HG02678 (cell line): ENCODE measurements around the gene SUN1.

ENCODE experiments used
- ATAC-seq: cut with Tn5 transposase; IDR thresholded peaks from one replicate; pipeline ENCODE4 v1.9.1; 2021; ENCODE audit warnings: mild to moderate bottlenecking, moderate library complexity; ENCODE audit not compliant: unreplicated experiment

SUN1 gene

GRCh38 chr7:901041-901387, 68.7 kb downstream of the SUN1 start:
- ATAC-seq, result no peak

GRCh38 chr7:901388-902154, 69.3 kb downstream of the SUN1 start:
- ATAC-seq, result no peak

- no peak for ATAC-seq
Observed at GRCh38 chr7:902996-903395, 70.7 kb downstream of the SUN1 start.

GRCh38 chr7:903921-904755, 71.9 kb downstream of the SUN1 start:
- ATAC-seq, result no peak

DNA sequence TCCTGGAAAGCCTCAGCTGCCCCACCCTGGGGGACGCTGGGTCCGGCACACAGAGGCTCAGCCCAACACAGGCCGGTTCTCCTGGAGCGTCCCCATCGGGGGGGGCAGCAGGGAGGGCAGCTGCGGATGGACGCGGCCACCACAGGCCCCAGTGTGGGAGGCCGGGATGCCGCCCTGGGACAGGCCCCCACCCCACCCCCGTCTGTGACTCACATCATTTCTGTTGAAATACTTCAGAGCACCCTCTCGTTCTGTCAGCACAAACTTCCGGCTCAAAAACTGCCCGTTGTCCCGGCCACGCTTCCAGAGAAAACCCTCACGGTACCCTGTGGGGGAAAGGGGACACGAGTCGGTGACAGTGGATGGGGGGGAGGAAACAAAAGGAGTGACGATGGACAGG, 72.6 kb downstream of the SUN1 start:
- no peak for ATAC-seq

- ATAC-seq, result no peak
Observed at GRCh38 chr7:906776-907157, 74.5 kb downstream of the SUN1 start.

GRCh38 chr7:907158-907980, 75.1 kb downstream of the SUN1 start:
- ATAC-seq, result no peak

DNA sequence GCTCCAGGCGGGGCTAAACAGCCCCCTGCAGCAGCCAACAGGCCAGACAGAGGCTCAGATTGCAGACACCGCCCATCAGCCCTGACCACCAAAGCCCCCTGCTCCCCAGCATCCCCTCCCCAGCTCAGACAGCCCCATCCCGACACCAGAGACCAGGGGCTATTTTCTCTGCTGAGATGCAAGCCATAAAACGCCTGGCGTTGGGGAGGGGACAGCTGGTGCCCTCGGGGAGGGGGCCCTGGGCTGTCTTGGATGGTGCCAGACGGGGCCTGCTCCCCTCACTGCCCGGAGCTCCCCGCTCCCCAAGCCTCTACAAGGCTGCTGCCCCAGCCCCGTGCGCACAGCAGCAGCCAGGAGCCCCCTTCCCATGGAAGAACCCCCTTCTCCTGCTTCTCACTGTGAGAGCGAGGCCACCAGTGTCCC, 75.9 kb downstream of the SUN1 start:
- no peak for ATAC-seq

GRCh38 chr7:908591-909357, 76.5 kb downstream of the SUN1 start:
- ATAC-seq, result peak; percentile 75

- no peak for ATAC-seq
Observed at GRCh38 chr7:909358-910329, 77.4 kb downstream of the SUN1 start.

- no peak for ATAC-seq
Observed at GRCh38 chr7:910441-910861, 78.2 kb downstream of the SUN1 start.

GRCh38 chr7:910931-911431, 78.7 kb downstream of the SUN1 start:
- no peak for ATAC-seq

DNA sequence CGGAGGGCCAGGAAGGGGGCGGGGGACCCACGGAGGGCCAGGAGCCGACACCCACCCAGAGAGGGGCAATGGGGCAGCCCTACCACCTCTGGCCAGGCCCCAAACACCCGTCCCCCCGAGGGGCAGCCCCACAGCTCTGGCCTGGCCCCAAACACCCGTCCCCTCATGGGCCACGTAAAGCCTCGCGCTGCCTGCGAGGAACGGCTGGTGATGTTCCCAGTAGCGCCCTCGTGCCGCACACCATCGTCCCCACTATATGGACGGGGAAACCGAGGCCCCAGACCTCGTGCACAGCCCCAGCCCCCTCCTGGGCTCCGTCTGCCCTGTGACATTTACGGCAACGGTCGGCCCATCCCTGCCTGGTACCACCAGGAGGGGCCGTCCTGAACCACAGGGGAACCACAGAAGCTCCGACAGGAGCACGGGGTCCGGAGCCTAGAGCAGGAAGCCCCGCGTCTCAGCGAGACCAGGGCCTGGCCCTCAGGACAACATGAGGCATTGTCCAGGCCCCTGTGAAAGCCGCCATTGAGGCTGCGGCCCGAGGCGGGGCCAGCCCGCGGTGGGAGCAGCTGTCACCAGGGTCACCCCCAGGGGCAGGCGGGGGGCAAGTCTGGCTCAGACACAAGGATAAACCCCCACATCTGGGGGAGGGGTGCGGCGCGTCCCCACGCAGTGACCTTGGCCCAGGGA, 79.7 kb downstream of the SUN1 start:
- ATAC-seq, result no peak

GRCh38 chr7:913736-914520, 81.7 kb downstream of the SUN1 start:
- no peak for ATAC-seq

DNA sequence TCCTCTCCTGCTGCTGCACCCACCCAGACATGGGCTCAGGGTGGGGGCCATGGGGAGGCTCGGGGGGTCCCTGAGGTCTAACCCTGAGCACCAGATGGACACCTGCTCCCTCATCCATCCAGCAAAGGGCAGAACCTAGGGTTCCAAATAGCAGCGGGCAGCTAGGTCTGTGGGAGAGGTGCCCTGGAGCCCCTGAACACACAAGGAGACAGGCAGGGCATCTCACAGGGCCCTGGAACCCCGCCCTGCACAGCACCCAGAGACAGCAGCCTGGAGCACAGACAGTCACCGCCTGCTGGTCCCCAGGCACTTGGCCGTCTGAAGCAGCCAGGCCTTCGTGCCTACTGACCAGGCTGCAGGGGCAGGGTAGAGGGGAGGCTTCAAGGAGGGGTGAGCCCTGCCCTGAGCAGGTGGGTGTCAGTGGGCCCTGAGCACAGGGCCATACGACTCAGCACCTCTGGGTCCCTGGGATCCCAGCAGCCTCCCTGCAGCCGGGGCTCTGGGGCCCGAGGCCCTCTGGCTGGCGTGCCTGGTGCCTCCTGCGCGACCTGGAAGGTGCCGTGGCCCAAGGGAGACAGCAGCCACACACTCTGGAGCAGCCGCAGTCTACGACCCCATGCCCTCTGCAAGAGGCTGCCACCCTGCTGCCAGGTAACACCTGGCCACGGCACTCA, 82.4 kb downstream of the SUN1 start:
- no peak for ATAC-seq

- ATAC-seq, result no peak
Observed at GRCh38 chr7:915291-916218, 83.3 kb downstream of the SUN1 start.
